ENCODE measurements around the gene PATE1.

Gene PATE1

GRCh38 chr11:125790825-125791224 is 44.7 kb downstream of the PATE1 start:
- DNase-seq (ENCODE audit: low read depth): no peak

GRCh38 chr11:125797641-125798040 is 51.6 kb downstream of the PATE1 start:
- DNase-seq (ENCODE audit: low read depth): no peak

Measured in fibroblast of the conjunctiva (primary cell).